Neural crest cell (in vitro differentiated cells): ENCODE measurements around the gene S100G. TPM values are rescaled to one million over a fixed set of nuclear protein-coding genes. Genes with fewer than 3 reads are reported as not detected.

Experiments
- DNase-seq: peaks from one replicate; pipeline ENCODE4 v3.0.0; 2021; ENCODE audit warnings: low read depth, mixed read lengths, low spot score
- H3K27ac Mint-ChIP-seq: one replicate; pipeline ENCODE4 v1.8.0; 2021; ENCODE audit warnings: mild to moderate bottlenecking, mixed read lengths; ENCODE audit not compliant: unreplicated experiment
- H3K27me3 Mint-ChIP-seq: 2 replicates; pipeline ENCODE4 v1.8.0; 2021; ENCODE audit warnings: low read depth, mild to moderate bottlenecking, mixed read lengths
- H3K36me3 Mint-ChIP-seq: 2 replicates; pipeline ENCODE4 v1.8.0; 2021; ENCODE audit warnings: low read depth, mild to moderate bottlenecking, mixed read lengths
- H3K4me1 Mint-ChIP-seq: 2 replicates; pipeline ENCODE4 v1.8.0; 2021; ENCODE audit warnings: mixed read lengths
- H3K4me3 Mint-ChIP-seq: one replicate; pipeline ENCODE4 v1.8.0; 2021; ENCODE audit warnings: mild to moderate bottlenecking, mixed read lengths
- H3K9me3 Mint-ChIP-seq: 2 replicates; pipeline ENCODE4 v1.8.0; 2021; ENCODE audit warnings: mixed read lengths
- total RNA-seq: library from RNA; stranded (reverse); gene quantifications from 2 replicates; pipeline ENCODE4 v1.2.1, GENCODE V29; 2021
- TF ChIP-seq, protein P1 (sequence below): fragments of 200-600 bp; sonication (generic); conservative IDR thresholded peaks from 2 replicates; pipeline ENCODE4 v1.5.0; 2021; ENCODE audit warnings: antibody characterized with exemption, mild to moderate bottlenecking

The S100G gene
- total RNA-seq, 1 donor from 2014 or later: not detected

GRCh38 chrX:16628946-16629595 lies 20.9 kb upstream of the S100G start:
- H3K27me3 Mint-ChIP-seq: no peaks in the 10 kb centered on the region
- H3K4me1 Mint-ChIP-seq: peaks cover 20% of the 10 kb centered on the region
- H3K27ac Mint-ChIP-seq: peak overlapping the region; percentile 9
- no peak for DNase-seq
- no peak overlapping the region for H3K4me3 Mint-ChIP-seq
- H3K9me3 Mint-ChIP-seq: no peaks in the 10 kb centered on the region
- peaks cover 16% of the 10 kb centered on the region for H3K36me3 Mint-ChIP-seq
- TF ChIP-seq, protein P1, sequence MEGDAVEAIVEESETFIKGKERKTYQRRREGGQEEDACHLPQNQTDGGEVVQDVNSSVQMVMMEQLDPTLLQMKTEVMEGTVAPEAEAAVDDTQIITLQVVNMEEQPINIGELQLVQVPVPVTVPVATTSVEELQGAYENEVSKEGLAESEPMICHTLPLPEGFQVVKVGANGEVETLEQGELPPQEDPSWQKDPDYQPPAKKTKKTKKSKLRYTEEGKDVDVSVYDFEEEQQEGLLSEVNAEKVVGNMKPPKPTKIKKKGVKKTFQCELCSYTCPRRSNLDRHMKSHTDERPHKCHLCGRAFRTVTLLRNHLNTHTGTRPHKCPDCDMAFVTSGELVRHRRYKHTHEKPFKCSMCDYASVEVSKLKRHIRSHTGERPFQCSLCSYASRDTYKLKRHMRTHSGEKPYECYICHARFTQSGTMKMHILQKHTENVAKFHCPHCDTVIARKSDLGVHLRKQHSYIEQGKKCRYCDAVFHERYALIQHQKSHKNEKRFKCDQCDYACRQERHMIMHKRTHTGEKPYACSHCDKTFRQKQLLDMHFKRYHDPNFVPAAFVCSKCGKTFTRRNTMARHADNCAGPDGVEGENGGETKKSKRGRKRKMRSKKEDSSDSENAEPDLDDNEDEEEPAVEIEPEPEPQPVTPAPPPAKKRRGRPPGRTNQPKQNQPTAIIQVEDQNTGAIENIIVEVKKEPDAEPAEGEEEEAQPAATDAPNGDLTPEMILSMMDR: no peak

- Mint-ChIP-seq H3K4me3 (no peak overlapping the region), H3K9me3 (no peaks in the 10 kb centered on the region), H3K36me3 (peaks cover 17% of the 10 kb centered on the region), H3K27ac (peak overlapping the region; percentile 9), H3K4me1 (peaks cover 20% of the 10 kb centered on the region), H3K27me3 (no peaks in the 10 kb centered on the region)
- DNase-seq: no peak
- TF ChIP-seq, protein P1: no peak
Measured at GRCh38 chrX:16629909-16630308, 20.0 kb upstream of the S100G start.

DNA sequence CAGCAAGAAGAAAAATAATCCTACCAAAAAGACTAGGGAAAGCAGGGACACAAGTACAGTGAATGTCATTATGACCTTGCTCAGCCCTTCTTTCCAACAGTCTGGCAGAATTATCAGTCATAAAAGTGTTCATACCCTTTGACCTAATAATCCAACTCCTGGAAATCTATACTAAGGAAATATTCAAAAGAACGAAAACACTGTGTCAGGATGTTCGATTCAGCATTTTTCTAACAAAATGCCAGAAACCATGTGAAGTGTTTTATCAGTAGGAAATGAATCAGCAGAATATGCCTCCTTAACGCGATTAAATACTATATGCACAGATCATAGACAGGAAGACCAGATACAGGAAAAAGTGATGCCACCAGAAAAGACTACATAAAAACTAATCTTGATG lies 16.2 kb upstream of the S100G start:
- DNase-seq: no peak
- TF ChIP-seq, protein P1: no peak
- Mint-ChIP-seq H3K9me3 (no peaks in the 10 kb centered on the region), H3K4me1 (peaks cover 17% of the 10 kb centered on the region), H3K27ac (no peak overlapping the region), H3K27me3 (no peaks in the 10 kb centered on the region), H3K36me3 (peaks cover 17% of the 10 kb centered on the region), H3K4me3 (no peak overlapping the region)

DNA sequence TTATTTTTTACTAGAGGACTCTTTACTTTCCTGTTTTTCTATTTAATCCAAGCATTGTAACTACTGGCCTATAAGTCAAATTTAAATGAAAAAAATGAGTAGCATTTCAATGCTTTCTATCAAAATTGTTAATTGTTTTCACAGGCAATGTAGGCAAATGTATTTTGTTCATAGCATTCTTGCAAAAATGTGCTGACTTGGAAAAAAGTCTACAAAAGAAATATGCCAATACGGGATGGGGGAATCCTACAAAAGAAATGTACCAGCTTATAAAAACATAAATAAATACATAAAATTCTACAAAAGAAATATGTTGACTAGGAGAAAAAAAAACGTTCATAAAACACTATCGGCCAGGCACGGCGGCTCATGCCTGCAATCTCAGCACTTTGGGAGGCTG lies 14.9 kb upstream of the S100G start:
- peaks cover 4% of the 10 kb centered on the region for H3K4me1 Mint-ChIP-seq
- H3K4me3 Mint-ChIP-seq: no peak overlapping the region
- no peak for DNase-seq
- TF ChIP-seq, protein P1: no peak
- no peaks in the 10 kb centered on the region for H3K27me3 Mint-ChIP-seq
- H3K36me3 Mint-ChIP-seq: peaks cover 26% of the 10 kb centered on the region
- no peak overlapping the region for H3K27ac Mint-ChIP-seq
- H3K9me3 Mint-ChIP-seq: no peaks in the 10 kb centered on the region

GRCh38 chrX:16635596-16635995 lies 14.4 kb upstream of the S100G start:
- H3K4me1 Mint-ChIP-seq: peaks cover 4% of the 10 kb centered on the region
- no peak for DNase-seq
- no peak overlapping the region for H3K4me3 Mint-ChIP-seq
- no peaks in the 10 kb centered on the region for H3K9me3 Mint-ChIP-seq
- H3K27ac Mint-ChIP-seq: no peak overlapping the region
- H3K36me3 Mint-ChIP-seq: peaks cover 29% of the 10 kb centered on the region
- H3K27me3 Mint-ChIP-seq: no peaks in the 10 kb centered on the region
- TF ChIP-seq, protein P1: no peak
